Adrenal gland (tissue), 5 donors: ENCODE results near the gene ZSWIM6.

Experiments
- POLR2A ChIP-seq, 2 donors: fragments of 450-650 bp; IDR thresholded peaks; one replicate each; pipeline ENCODE4 v1.6.1; 2017; ENCODE audit warnings: antibody characterized with exemption in 2 of 2, mild to moderate bottlenecking in 2 of 2, moderate library complexity in 1 of 2
- TF ChIP-seq, protein P1 (sequence below), 6 experiments: fragments of 450-650 bp in 4 of 6; fragments of 200-600 bp in 2 of 6; sonication (generic) in 1 of 6; IDR thresholded peaks; 1 replicate in 5 of 6; 2 replicates in 1 of 6; pipeline versions ENCODE4 v1.5.1 to v1.8.0; 2016 to 2021; ENCODE audit warnings: antibody characterized with exemption in 6 of 6, mild to moderate bottlenecking in 2 of 6, moderate library complexity in 1 of 6
- donor health status: DM: no; HTN: no; CAD: no.

DNA sequence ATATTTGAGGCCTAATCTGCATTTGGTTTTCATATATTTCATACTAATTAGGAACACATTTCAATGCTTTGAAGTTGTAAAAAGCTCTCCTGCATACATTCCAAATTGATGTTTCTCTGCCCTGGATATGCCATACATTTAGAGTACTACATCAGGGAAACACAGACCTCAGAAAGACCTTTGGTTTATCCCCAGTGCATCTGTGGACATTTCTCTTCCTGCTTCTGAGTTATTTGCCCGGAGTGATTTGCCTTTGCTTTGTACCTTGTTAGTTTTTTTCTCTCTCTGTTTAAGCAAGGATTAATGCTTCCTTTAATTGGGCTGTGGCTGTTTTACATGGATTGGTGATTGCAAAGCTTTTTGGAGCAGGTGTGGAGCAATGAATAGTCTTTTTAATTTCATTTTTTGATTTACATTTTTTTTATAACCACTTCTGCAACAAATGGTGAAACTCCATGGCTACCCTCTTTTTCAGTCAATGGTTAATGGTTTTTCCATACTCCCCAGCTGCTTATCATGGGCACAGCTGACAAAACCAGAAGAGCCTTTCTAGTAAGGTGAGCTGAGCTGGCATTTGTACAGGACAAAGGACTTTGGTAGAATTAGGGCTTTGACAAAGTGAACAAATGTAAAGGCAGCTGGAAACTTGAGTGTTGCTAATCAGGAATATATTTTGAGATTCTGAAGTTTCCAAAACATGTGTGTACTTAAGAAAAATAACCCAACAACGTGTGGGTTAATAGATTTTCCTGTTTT, 54.2 kb downstream of the ZSWIM6 start:
- no peak for TF ChIP-seq POLR2A (IDR thresholded peaks at IDR 0.05)
- TF ChIP-seq, protein P1, sequence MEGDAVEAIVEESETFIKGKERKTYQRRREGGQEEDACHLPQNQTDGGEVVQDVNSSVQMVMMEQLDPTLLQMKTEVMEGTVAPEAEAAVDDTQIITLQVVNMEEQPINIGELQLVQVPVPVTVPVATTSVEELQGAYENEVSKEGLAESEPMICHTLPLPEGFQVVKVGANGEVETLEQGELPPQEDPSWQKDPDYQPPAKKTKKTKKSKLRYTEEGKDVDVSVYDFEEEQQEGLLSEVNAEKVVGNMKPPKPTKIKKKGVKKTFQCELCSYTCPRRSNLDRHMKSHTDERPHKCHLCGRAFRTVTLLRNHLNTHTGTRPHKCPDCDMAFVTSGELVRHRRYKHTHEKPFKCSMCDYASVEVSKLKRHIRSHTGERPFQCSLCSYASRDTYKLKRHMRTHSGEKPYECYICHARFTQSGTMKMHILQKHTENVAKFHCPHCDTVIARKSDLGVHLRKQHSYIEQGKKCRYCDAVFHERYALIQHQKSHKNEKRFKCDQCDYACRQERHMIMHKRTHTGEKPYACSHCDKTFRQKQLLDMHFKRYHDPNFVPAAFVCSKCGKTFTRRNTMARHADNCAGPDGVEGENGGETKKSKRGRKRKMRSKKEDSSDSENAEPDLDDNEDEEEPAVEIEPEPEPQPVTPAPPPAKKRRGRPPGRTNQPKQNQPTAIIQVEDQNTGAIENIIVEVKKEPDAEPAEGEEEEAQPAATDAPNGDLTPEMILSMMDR (IDR thresholded peaks at IDR 0.05) = no peak
